Ramos (cell line): Measurements from ENCODE around the gene MIDN.

ENCODE experiments used
- in situ Hi-C: fragments of 300-500 bp; cut with MboI; formaldehyde crosslinking; loops from one replicate; pipeline ENCODE4 v1.14.3; 2022; ENCODE audit warnings: low sequenced_read_pairs; ENCODE audit not compliant: unreplicated experiment

Gene MIDN

GRCh38 chr19:1268226-1269064 is 20.1 kb downstream of the MIDN start:
- in situ Hi-C loops, result no loop called here

GRCh38 chr19:1269065-1269477 is 20.7 kb downstream of the MIDN start, which contains the start of gene CIRBP:
CIRBP (plus strand) TSS chr19:1269332; CDS start chr19:1270934, 1,602 bp downstream.
- in situ Hi-C loops, result no loop called here

- in situ Hi-C loops, result no loop called here
These were observed 21.3 kb downstream of the MIDN start for GRCh38 chr19:1269478-1270212.

- in situ Hi-C loops, result no loop called here
These were observed 21.9 kb downstream of the MIDN start for GRCh38 chr19:1270213-1270853.

GRCh38 chr19:1270854-1271527 is 22.6 kb downstream of the MIDN start:
- in situ Hi-C loops, result no loop called here

GRCh38 chr19:1271528-1272422 is 23.4 kb downstream of the MIDN start:
- in situ Hi-C loops, result no loop called here

GRCh38 chr19:1272423-1273262 is 24.3 kb downstream of the MIDN start:
- in situ Hi-C loops, result no loop called here

- in situ Hi-C loops, result no loop called here
These were observed 25.1 kb downstream of the MIDN start for GRCh38 chr19:1273263-1274041.

GRCh38 chr19:1274081-1274851 is 25.9 kb downstream of the MIDN start:
- in situ Hi-C loops, result no loop called here

GRCh38 chr19:1274852-1275259 is 26.5 kb downstream of the MIDN start:
- in situ Hi-C loops, result no loop called here

- in situ Hi-C loops, result no loop called here
These were observed 27.0 kb downstream of the MIDN start, which contains the start of gene FAM174C for GRCh38 chr19:1275260-1275975. FAM174C (plus strand) TSS chr19:1275530; CDS start chr19:1275550, 20 bp downstream.

GRCh38 chr19:1275976-1276627 is 27.7 kb downstream of the MIDN start:
- in situ Hi-C loops, result no loop called here

- in situ Hi-C loops, result no loop called here
These were observed 28.2 kb downstream of the MIDN start for GRCh38 chr19:1276628-1277022.

GRCh38 chr19:1277061-1277460 is 28.7 kb downstream of the MIDN start:
- in situ Hi-C loops, result no loop called here

- in situ Hi-C loops, result no loop called here
These were observed 29.7 kb downstream of the MIDN start for GRCh38 chr19:1278074-1278473.
